T-cell (primary cell): ENCODE data around the gene FSCN2. TPM values are rescaled to one million over a fixed set of nuclear protein-coding genes. Genes with fewer than 3 reads are reported as not detected.

Experiments
- ATAC-seq, 4 experiments: fragments of 200-7000 bp in 3 of 4; fragments of 150-1000 bp in 1 of 4; cut with Tn5 transposase; replicated peaks in 1 of 4; 1 replicate in 3 of 4; 2 replicates in 1 of 4; pipeline ENCODE4 v1.10.0; 2021; ENCODE audit warnings: moderate library complexity in 3 of 4, mild to moderate bottlenecking in 2 of 4, moderate number of reproducible peaks in 1 of 4
- CTCF ChIA-PET, 2 donors: fragments of 300-600 bp; sonication (Branson Sonifier 250); formaldehyde crosslinking; loops; one replicate each; lab custom pipeline; 2022; ENCODE audit warnings: antibody characterized with exemption in 2 of 2; lab: Charles Lee
- POLR2A ChIA-PET, 2 donors: fragments of 300-600 bp; sonication (Branson Sonifier 250); formaldehyde crosslinking; loops; one replicate each; lab custom pipeline; 2022; ENCODE audit warnings: antibody characterized with exemption in 2 of 2; lab: Charles Lee
- DNase-seq, 35 experiments: peaks; one replicate each; pipeline versions ENCODE4 v3.0.0 to v3.0.0-alpha.2; 2013 to 2023
- H3K27ac ChIP-seq: one replicate; pipeline ENCODE4 v1.5.1; 2013; ENCODE audit warnings: low read length
- H3K27me3 ChIP-seq, 2 experiments: replicated peaks in 1 of 2; 1 replicate in 1 of 2; 2 replicates in 1 of 2; pipeline versions ENCODE4 v1.6.1 to v1.7.0; 2013; ENCODE audit warnings: low read length in 1 of 2, mixed read lengths in 1 of 2; ENCODE audit not compliant: control insufficient read depth in 2 of 2, insufficient read depth in 2 of 2; ENCODE audit errors: extremely low read depth in 1 of 2
- H3K36me3 ChIP-seq, 2 donors: 1 replicate in 1 of 2; 2 replicates in 1 of 2; pipeline versions ENCODE4 v1.6.1 to v1.7.0; 2013; ENCODE audit warnings: low read length in 1 of 2; ENCODE audit not compliant: control insufficient read depth in 2 of 2, insufficient read depth in 1 of 2; ENCODE audit errors: extremely low read depth in 1 of 2
- H3K4me1 ChIP-seq, 2 experiments: 1 replicate in 1 of 2; 2 replicates in 1 of 2; pipeline versions ENCODE4 v1.6.1 to v1.7.0; 2013; ENCODE audit warnings: low read length in 2 of 2, mixed read lengths in 1 of 2; ENCODE audit not compliant: insufficient read depth in 2 of 2, control insufficient read depth in 1 of 2; ENCODE audit errors: extremely low read depth in 1 of 2
- H3K4me3 ChIP-seq, 2 donors: 1 replicate in 1 of 2; 2 replicates in 1 of 2; pipeline versions ENCODE4 v1.5.1 to v1.7.0; 2013; ENCODE audit warnings: mild to moderate bottlenecking in 2 of 2, low read length in 1 of 2, moderate library complexity in 1 of 2; ENCODE audit not compliant: control insufficient read depth in 1 of 2; ENCODE audit errors: extremely low read depth in 1 of 2
- H3K9me3 ChIP-seq: 2 replicates; pipeline ENCODE4 v1.7.0; 2013
- H3K27ac Mint-ChIP-seq, 2 donors: one replicate each; pipeline ENCODE4 v1.8.0; 2020 to 2021; ENCODE audit warnings: mild to moderate bottlenecking in 2 of 2, mixed read lengths in 2 of 2
- H3K27me3 Mint-ChIP-seq, 2 donors: one replicate each; pipeline ENCODE4 v1.8.0; 2021 to 2022; ENCODE audit warnings: mixed read lengths in 2 of 2
- H3K36me3 Mint-ChIP-seq: one replicate; pipeline ENCODE4 v1.8.0; 2021; ENCODE audit warnings: mixed read lengths
- H3K4me1 Mint-ChIP-seq, 3 donors: one replicate each; pipeline ENCODE4 v1.8.0; 2020 to 2022; ENCODE audit warnings: mixed read lengths in 3 of 3, mild to moderate bottlenecking in 1 of 3
- H3K4me3 Mint-ChIP-seq, 3 donors: one replicate each; pipeline ENCODE4 v1.8.0; 2020 to 2022; ENCODE audit warnings: mild to moderate bottlenecking in 3 of 3, mixed read lengths in 3 of 3, moderate library complexity in 3 of 3
- H3K9me3 Mint-ChIP-seq, 3 donors: one replicate each; pipeline ENCODE4 v1.8.0; 2020 to 2022; ENCODE audit warnings: mixed read lengths in 3 of 3
- WGBS: methylation state at CpG from one replicate; pipeline ENCODE4 v1.1.5; 2013; ENCODE audit warnings: missing lambda C conversion rate; ENCODE audit not compliant: insufficient coverage; 5-methylcytosine and 5-hydroxymethylcytosine counted together
- total RNA-seq, 35 experiments: library from RNA in 6 of 35; stranded (reverse) in 6 of 35; fragments of 120-200 nt in 1 of 35; gene quantifications; one replicate each; pipeline versions ENCODE4 v1.2.1 to v1.2.4 and lab custom pipeline; 2013 to 2026

The FSCN2 gene
- total RNA-seq, 5 donors from 2014 or later (not counting 1 experiment from before 2014, with no cell fraction given): 0.91 to 4.2 (median 1.2) TPM

GRCh38 chr17:81579298-81579697 is 51.1 kb downstream of the FSCN2 start:
- H3K4me3 ChIP-seq: no peak overlapping the region
- no peak for ATAC-seq
- Mint-ChIP-seq H3K27ac (no peak overlapping the region), H3K4me3 (no peak overlapping the region), H3K9me3 (no peaks in the 10 kb centered on the region), H3K27me3 (no peaks in the 10 kb centered on the region), H3K4me1 (peaks cover 0 to 24% (median 8%) of the 10 kb centered on the region in 3 donors), H3K36me3 (peaks cover 41% of the 10 kb centered on the region)
- H3K36me3 ChIP-seq: peaks cover 17 to 69% of the 10 kb centered on the region in 2 donors
- no peaks in the 10 kb centered on the region for H3K9me3 ChIP-seq
- no peaks in the 10 kb centered on the region for H3K27me3 ChIP-seq
- POLR2A ChIA-PET: no interaction called here
- CTCF ChIA-PET: no interaction called here
- H3K27ac ChIP-seq: no peak overlapping the region
- DNase-seq: no peak
- 97% methylated on average over 4 of the region's 6 CpGs for WGBS
- H3K4me1 ChIP-seq: no peaks in the 10 kb centered on the region

- POLR2A ChIA-PET: no interaction called here
- no peak overlapping the region for H3K27ac ChIP-seq
- peaks cover 0 to 24% (median 8%) of the 10 kb centered on the region in 3 donors for H3K4me1 Mint-ChIP-seq
- H3K27me3 ChIP-seq: no peaks in the 10 kb centered on the region
- H3K36me3 ChIP-seq: peaks cover 12 to 65% of the 10 kb centered on the region in 2 donors
- H3K4me1 ChIP-seq: no peaks in the 10 kb centered on the region
- CTCF ChIA-PET: no interaction called here
- H3K4me3 Mint-ChIP-seq: no peak overlapping the region
- H3K4me3 ChIP-seq: no peak overlapping the region
- H3K27me3 Mint-ChIP-seq: no peaks in the 10 kb centered on the region
- ATAC-seq: no peak
- 95% methylated on average over 10 of the region's 10 CpGs for WGBS
- H3K36me3 Mint-ChIP-seq: peaks cover 42% of the 10 kb centered on the region
- DNase-seq: no peak
- no peaks in the 10 kb centered on the region for H3K9me3 Mint-ChIP-seq
- H3K9me3 ChIP-seq: no peaks in the 10 kb centered on the region
- H3K27ac Mint-ChIP-seq: no peak overlapping the region
Observed at GRCh38 chr17:81579821-81580321, 51.7 kb downstream of the FSCN2 start.

GRCh38 chr17:81580481-81580880 is 52.3 kb downstream of the FSCN2 start:
- H3K9me3 ChIP-seq: no peaks in the 10 kb centered on the region
- Mint-ChIP-seq H3K27me3 (no peaks in the 10 kb centered on the region), H3K36me3 (peaks cover 42% of the 10 kb centered on the region), H3K4me3 (no peak overlapping the region), H3K27ac (no peak overlapping the region), H3K4me1 (peaks cover 0 to 24% (median 8%) of the 10 kb centered on the region in 3 donors), H3K9me3 (no peaks in the 10 kb centered on the region)
- no peaks in the 10 kb centered on the region for H3K27me3 ChIP-seq
- ChIA-PET POLR2A (no interaction called here), CTCF (no interaction called here)
- WGBS: 95% methylated on average over 6 of the region's 6 CpGs
- H3K4me1 ChIP-seq: no peaks in the 10 kb centered on the region
- H3K36me3 ChIP-seq: peaks cover 11 to 67% of the 10 kb centered on the region in 2 donors
- H3K4me3 ChIP-seq: no peak overlapping the region
- no peak for ATAC-seq
- H3K27ac ChIP-seq: no peak overlapping the region
- no peak for DNase-seq

GRCh38 chr17:81581758-81582157 is 53.6 kb downstream of the FSCN2 start:
- H3K9me3 ChIP-seq: no peaks in the 10 kb centered on the region
- ChIA-PET POLR2A (no interaction called here), CTCF (interaction anchor here in 1 of 2 donors (0.6 kb wide), 1 partner anchor 80 kb away, joined by 11 read pairs; no protein-coding TSS in a partner anchor)
- H3K27ac ChIP-seq: no peak overlapping the region
- H3K4me3 Mint-ChIP-seq: no peak overlapping the region
- no peak overlapping the region for H3K27ac Mint-ChIP-seq
- no peaks in the 10 kb centered on the region for H3K27me3 Mint-ChIP-seq
- 94% methylated on average over 3 of the region's 8 CpGs for WGBS
- DNase-seq (no peak), ATAC-seq (no peak)
- peaks cover 0 to 24% (median 8%) of the 10 kb centered on the region in 3 donors for H3K4me1 Mint-ChIP-seq
- peaks cover 44% of the 10 kb centered on the region for H3K36me3 Mint-ChIP-seq
- H3K27me3 ChIP-seq: no peaks in the 10 kb centered on the region
- H3K4me1 ChIP-seq: no peaks in the 10 kb centered on the region
- peaks cover 14 to 67% of the 10 kb centered on the region in 2 donors for H3K36me3 ChIP-seq
- no peak overlapping the region for H3K4me3 ChIP-seq
- no peaks in the 10 kb centered on the region for H3K9me3 Mint-ChIP-seq

- H3K27ac ChIP-seq: no peak overlapping the region
- ChIA-PET POLR2A (no interaction called here), CTCF (interaction anchor here in 1 of 2 donors (0.6 kb wide), 1 partner anchor 79 kb away, joined by 11 read pairs; no protein-coding TSS in a partner anchor)
- Mint-ChIP-seq H3K27ac (no peak overlapping the region), H3K9me3 (no peaks in the 10 kb centered on the region), H3K4me1 (peaks cover 0 to 20% (median 8%) of the 10 kb centered on the region in 3 donors), H3K27me3 (no peaks in the 10 kb centered on the region), H3K4me3 (no peak overlapping the region), H3K36me3 (peaks cover 44% of the 10 kb centered on the region)
- H3K36me3 ChIP-seq: peaks cover 14 to 69% of the 10 kb centered on the region in 2 donors
- ATAC-seq (no peak), DNase-seq (no peak)
- no peaks in the 10 kb centered on the region for H3K27me3 ChIP-seq
- H3K9me3 ChIP-seq: no peaks in the 10 kb centered on the region
- no peaks in the 10 kb centered on the region for H3K4me1 ChIP-seq
- 78% methylated on average over 3 of the region's 5 CpGs for WGBS
- H3K4me3 ChIP-seq: no peak overlapping the region
Observed at GRCh38 chr17:81582341-81582740, 54.2 kb downstream of the FSCN2 start.

- peaks cover 40% of the 10 kb centered on the region for H3K36me3 Mint-ChIP-seq
- Histone ChIP-seq H3K36me3 (peaks cover 14 to 69% of the 10 kb centered on the region in 2 donors), H3K9me3 (no peaks in the 10 kb centered on the region), H3K27me3 (no peaks in the 10 kb centered on the region), H3K4me1 (no peaks in the 10 kb centered on the region), H3K27ac (no peak overlapping the region), H3K4me3 (no peak overlapping the region)
- WGBS: 92% methylated on average over 6 of the region's 12 CpGs
- H3K4me3 Mint-ChIP-seq: no peak overlapping the region
- ChIA-PET POLR2A (no interaction called here), CTCF (no interaction called here)
- peaks cover 0 to 16% (median 8%) of the 10 kb centered on the region in 3 donors for H3K4me1 Mint-ChIP-seq
- DNase-seq: no peak
- no peaks in the 10 kb centered on the region for H3K9me3 Mint-ChIP-seq
- H3K27ac Mint-ChIP-seq: no peak overlapping the region
- H3K27me3 Mint-ChIP-seq: no peaks in the 10 kb centered on the region
- ATAC-seq: no peak
Observed at GRCh38 chr17:81582749-81583148, 54.6 kb downstream of the FSCN2 start.
